GM12865 (cell line): ENCODE measurements around the gene GPC5.
A peak's percentile ranks its signal among the peaks of the same experiment; 100 is the strongest.

ENCODE experiments used
- DNase-seq: peaks from one replicate; pipeline ENCODE4 v3.0.0; 2010; ENCODE audit warnings: low read depth
- H3K4me3 ChIP-seq: 2 replicates; pipeline ENCODE4 v1.5.1; 2011; ENCODE audit warnings: mild to moderate bottlenecking, low read depth, low read length, control low read depth
- TF ChIP-seq, protein P1 (sequence below): IDR thresholded peaks from 2 replicates; pipeline ENCODE4 v1.5.1; 2011; ENCODE audit warnings: low read length, control low read depth, low read depth, inconsistent platforms; ENCODE audit not compliant: insufficient read depth; ENCODE audit errors: missing control alignments

Gene GPC5

DNA sequence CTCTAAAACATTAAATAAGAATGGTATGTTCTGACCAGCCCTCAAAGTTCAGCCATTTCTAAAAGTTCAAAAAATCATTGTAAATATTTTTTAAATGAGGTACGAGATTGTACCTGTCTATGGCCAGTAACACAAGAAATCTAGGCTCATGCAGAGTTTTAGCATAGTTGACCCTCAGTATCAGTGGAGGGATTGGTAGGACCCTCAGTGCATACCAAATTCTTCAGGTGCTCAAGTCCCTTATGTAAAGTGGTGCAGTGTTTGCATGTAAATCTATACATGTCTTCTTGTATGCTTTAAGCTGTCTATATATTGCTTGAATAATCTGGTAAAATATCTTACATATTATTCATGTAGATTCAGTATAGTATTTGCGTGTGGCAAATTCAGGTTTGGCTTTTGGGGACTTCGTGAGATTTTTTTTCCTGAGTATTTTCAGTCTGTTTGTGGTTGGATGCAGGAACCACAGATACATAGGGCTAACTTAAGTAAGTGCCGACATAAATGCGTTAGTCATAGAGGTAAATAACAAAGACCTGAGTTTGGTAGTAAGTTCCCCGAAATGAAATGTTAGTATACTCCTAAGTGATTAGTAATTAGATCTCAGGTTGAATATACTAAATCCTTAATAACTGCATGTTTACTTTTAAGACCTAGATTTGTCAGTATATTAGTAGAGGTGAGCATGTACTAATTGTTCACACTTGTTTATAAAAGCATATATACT, 43.2 kb upstream of the GPC5 start:
- peak; percentile 13 for DNase-seq
- no peak overlapping the region for H3K4me3 ChIP-seq
- TF ChIP-seq, protein P1, sequence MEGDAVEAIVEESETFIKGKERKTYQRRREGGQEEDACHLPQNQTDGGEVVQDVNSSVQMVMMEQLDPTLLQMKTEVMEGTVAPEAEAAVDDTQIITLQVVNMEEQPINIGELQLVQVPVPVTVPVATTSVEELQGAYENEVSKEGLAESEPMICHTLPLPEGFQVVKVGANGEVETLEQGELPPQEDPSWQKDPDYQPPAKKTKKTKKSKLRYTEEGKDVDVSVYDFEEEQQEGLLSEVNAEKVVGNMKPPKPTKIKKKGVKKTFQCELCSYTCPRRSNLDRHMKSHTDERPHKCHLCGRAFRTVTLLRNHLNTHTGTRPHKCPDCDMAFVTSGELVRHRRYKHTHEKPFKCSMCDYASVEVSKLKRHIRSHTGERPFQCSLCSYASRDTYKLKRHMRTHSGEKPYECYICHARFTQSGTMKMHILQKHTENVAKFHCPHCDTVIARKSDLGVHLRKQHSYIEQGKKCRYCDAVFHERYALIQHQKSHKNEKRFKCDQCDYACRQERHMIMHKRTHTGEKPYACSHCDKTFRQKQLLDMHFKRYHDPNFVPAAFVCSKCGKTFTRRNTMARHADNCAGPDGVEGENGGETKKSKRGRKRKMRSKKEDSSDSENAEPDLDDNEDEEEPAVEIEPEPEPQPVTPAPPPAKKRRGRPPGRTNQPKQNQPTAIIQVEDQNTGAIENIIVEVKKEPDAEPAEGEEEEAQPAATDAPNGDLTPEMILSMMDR = no peak

DNA sequence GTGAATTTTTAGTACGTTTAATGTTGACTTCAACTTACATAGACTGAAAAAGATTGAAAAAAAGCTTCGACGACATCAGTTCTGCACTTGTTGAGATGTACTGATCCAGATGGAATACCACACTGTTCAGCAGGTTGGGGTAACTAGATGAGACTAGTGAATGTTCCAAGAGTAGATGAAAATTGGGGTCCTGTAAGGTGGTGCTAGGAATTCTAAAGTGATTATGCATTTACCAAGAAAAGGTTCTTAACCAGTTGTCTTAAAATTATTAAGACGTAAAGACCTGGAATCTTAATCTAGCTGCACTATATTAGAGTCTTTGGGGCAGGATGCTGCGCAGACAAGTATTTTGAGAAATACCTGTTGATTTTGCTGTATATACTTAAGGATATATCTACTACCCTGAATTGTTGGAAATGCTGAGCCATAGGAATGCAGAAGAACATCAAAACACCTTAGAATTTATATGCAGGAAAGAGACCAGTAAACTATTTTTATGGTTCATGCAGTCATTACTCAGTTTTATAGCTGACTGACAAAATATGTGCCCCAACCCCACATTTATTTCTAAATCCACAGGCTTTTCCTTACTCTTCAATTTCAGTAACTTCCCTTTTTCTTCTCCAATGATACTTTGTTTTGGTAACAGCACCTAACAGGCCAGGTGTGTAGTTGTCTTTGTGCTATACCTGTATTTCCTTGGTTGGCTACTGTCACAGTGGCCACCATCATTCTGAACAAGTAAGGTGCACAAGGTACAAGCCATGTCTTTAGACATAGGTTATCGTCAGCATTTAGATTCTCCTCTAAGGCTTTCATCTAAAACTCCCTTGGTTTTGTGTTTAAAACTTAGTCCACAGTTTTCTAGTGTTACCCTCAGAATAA, 42.4 kb upstream of the GPC5 start:
- TF ChIP-seq, protein P1 = no peak
- H3K4me3 ChIP-seq = no peak overlapping the region
- DNase-seq = no peak

DNA sequence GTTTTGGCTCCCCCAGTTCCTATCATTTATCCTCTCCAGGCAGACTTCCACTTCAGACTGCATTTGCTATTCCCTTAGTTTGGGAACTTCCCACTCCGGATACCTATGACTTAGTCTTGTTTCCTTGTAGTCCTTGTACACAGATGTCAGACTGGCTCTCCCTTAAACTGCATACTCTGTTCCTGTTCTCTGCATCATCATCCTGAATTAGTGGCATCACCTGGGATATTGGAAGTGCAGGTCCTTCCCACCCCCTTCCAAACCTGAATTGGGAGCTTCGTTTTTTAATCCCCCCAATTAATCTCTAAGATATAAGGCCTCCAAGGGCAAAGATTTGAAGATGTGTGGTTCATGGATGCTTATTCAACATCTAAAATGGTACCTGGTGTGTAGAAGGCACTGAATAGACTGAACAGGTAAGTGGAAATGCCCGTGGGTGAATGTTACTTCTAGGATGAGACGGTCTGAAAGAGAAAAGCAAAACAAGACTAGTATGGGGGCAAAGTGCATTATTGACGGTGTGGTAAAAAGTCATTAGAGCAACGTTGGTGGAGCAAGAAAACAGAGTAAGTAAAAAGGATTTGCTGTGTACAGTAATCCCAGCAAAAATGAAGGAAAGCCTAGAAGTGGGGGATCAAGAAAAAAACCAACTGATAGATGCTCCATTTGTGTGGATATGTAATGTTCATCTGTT, 41.4 kb upstream of the GPC5 start:
- H3K4me3 ChIP-seq = no peak overlapping the region
- peak; percentile 16 for DNase-seq
- TF ChIP-seq, protein P1 = no peak

DNA sequence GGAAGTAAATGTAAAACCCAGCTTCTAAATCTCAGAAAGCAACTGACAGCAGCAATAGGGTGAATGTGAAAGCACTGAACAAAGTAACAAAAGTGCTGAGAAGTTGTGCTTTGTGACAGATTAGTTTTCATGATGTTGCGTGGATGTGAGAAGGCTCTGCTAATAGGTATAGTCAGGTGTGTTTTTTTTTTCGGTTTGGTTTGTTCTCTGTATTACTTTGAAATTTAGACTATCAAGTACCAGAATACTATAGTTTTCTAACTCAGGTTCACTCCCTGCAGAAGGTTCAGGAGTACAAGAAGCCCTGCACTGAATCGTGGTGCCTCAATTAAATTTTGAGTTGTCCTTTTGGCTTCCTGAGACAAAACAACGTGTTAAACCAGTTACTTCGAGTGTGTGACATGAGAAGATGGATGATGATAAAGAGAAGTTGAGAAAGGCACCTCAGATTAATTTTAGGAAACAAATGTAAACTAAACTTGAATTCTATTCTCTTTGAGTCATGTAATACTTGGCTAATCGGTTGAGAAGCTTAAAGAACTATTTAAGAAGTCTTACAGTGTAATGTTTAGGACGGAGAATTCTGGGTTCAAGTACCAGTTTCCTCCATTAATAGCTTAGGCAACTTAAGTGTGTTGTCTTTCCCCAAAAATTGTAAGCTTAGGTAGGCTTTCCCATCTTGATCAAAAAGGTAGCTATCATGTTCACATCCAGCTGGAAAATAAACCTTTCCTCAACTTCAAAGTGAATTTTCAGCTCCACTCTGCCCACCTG, 40.6 kb upstream of the GPC5 start:
- peak; percentile 12 for DNase-seq
- no peak overlapping the region for H3K4me3 ChIP-seq
- TF ChIP-seq, protein P1 = no peak

DNA sequence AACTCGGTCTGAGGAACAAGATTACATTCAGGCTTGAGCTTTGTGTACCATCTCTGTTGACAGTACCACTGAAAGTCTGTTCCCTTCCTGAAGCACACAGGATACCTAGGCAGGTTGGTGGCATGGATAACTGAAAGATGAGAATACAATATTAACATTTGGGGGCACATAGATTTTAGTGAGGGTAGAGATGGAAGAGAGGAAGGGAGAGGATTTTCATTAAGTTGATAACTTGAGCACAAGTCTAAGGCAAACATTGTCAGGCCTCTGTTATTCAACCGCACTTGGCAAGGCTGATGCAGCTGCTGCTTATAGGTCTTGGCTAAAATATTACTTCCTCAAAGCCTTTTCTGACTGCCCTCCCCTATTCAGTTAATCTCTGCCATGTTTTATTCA, 40.0 kb upstream of the GPC5 start:
- DNase-seq = peak; percentile 34

DNA sequence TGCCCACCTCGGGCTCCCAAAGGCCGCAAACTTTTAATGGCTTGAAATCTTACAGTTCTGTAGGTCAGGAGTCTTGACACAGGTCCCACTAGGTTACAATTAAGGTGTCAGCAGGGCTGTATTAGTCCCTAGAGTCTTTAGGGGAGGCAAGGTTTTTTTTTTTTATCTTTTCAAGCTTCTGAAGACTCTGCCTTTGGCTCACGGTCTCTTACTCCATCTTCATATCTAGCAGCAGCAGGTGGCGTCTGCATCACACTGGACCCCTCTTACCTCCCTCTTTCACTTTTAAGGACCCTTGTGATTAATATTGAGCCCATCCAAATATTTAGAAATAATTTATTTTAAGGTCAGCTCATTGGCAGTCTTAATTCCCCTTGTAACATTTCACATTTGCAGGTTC, 39.3 kb upstream of the GPC5 start:
- DNase-seq = no peak
- TF ChIP-seq, protein P1 = no peak
- no peak overlapping the region for H3K4me3 ChIP-seq

More for the DNA sequence above, 40.0 kb upstream of the GPC5 start:
- no peak overlapping the region for H3K4me3 ChIP-seq
- TF ChIP-seq, protein P1 = no peak
